ENCODE measurements around the gene SLC31A2. TPM values are rescaled to one million over a fixed set of nuclear protein-coding genes. Genes with fewer than 3 reads are reported as not detected.

Gene SLC31A2
- total RNA-seq, 1 donor = 24.6 TPM

DNA sequence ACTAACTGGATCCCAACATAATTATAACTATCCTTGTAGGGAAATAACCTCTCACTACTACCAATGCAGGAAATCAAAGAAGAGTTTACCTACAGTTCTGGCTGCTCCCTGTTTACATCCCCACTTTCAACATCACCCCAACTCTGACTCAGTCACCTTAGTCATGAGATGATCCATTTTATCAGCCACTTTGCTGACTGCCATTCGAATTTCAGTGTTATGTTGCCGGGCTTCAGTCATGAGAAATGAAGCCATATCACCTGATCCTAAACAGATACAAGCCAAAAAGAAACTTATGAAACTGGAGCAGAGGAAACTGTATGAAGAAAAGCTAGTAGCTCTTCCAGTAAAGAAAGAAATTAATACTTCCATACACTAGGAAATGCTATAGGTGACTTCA, 33.7 kb downstream of the SLC31A2 start:
- no peak for TF ChIP-seq CTCF (IDR thresholded peaks at IDR 0.05; ENCODE audit: extremely low read depth, low read depth, low read length)
- H3K27me3 ChIP-seq (ENCODE audit: insufficient read depth, low read length) = no peaks in the 10 kb centered on the region
- H2AFZ ChIP-seq (ENCODE audit: low read length) = no peak overlapping the region
- H4K20me1 ChIP-seq (ENCODE audit: insufficient read depth, low read length) = no peaks in the 10 kb centered on the region
- peak overlapping the region; percentile 21 for H3K27ac ChIP-seq (ENCODE audit: low read depth, low read length)
- no peak overlapping the region for H3K4me2 ChIP-seq (ENCODE audit: insufficient read depth, low read length)
- peaks cover 27% of the 10 kb centered on the region for H3K4me1 ChIP-seq (ENCODE audit: insufficient read depth, low read length)
- H3K79me2 ChIP-seq (ENCODE audit: insufficient read depth, low read length) = peaks cover 11% of the 10 kb centered on the region
- peaks cover 77% of the 10 kb centered on the region for H3K36me3 ChIP-seq (ENCODE audit: insufficient read depth, low read length)
- DNase-seq (ENCODE audit: insufficient read length, low spot score, missing footprints) = no peak
- H3K4me3 ChIP-seq (ENCODE audit: insufficient read depth, low read length) = no peak overlapping the region
- H3K9me3 ChIP-seq (ENCODE audit: low read depth, low read length) = no peaks in the 10 kb centered on the region

DNA sequence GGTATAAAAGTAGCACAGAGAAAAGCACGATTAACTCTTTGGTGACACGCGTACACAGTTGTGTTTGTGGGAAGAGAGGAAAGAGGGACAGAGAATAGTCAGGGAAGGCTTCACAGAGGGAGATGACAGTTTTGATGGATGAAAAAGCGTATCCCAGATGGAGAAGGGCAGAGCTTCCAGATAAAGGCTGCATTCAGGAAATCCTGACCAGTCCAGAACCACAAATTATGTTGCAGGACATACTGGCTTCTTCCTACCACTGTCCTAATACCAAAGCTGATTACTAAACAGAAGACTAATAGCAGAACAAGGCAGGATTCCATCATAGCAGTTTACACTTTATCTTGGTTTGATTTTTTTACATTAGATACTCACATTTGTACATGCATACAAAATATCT, 34.5 kb downstream of the SLC31A2 start:
- Histone ChIP-seq H3K79me2 (ENCODE audit: insufficient read depth, low read length) (peaks cover 16% of the 10 kb centered on the region), H3K27ac (ENCODE audit: low read depth, low read length) (peak overlapping the region; percentile 21), H3K9me3 (ENCODE audit: low read depth, low read length) (no peaks in the 10 kb centered on the region), H3K36me3 (ENCODE audit: insufficient read depth, low read length) (peaks cover 73% of the 10 kb centered on the region), H3K27me3 (ENCODE audit: insufficient read depth, low read length) (no peaks in the 10 kb centered on the region), H3K4me1 (ENCODE audit: insufficient read depth, low read length) (peaks cover 27% of the 10 kb centered on the region), H4K20me1 (ENCODE audit: insufficient read depth, low read length) (no peaks in the 10 kb centered on the region), H3K4me3 (ENCODE audit: insufficient read depth, low read length) (no peak overlapping the region), H3K4me2 (ENCODE audit: insufficient read depth, low read length) (no peak overlapping the region), H2AFZ (ENCODE audit: low read length) (no peak overlapping the region)
- no peak for TF ChIP-seq CTCF (IDR thresholded peaks at IDR 0.05; ENCODE audit: extremely low read depth, low read depth, low read length)
- DNase-seq (ENCODE audit: insufficient read length, low spot score, missing footprints) = no peak

GRCh38 chr9:113186137-113186755, 35.4 kb downstream of the SLC31A2 start:
- H3K79me2 ChIP-seq (ENCODE audit: insufficient read depth, low read length) = peaks cover 26% of the 10 kb centered on the region
- H3K36me3 ChIP-seq (ENCODE audit: insufficient read depth, low read length) = peaks cover 63% of the 10 kb centered on the region
- no peak overlapping the region for H3K27ac ChIP-seq (ENCODE audit: low read depth, low read length)
- no peaks in the 10 kb centered on the region for H3K27me3 ChIP-seq (ENCODE audit: insufficient read depth, low read length)
- peaks cover 27% of the 10 kb centered on the region for H3K4me1 ChIP-seq (ENCODE audit: insufficient read depth, low read length)
- TF ChIP-seq CTCF (IDR thresholded peaks at IDR 0.05; ENCODE audit: extremely low read depth, low read depth, low read length) = no peak
- no peak overlapping the region for H2AFZ ChIP-seq (ENCODE audit: low read length)
- no peak overlapping the region for H3K4me2 ChIP-seq (ENCODE audit: insufficient read depth, low read length)
- no peak overlapping the region for H3K4me3 ChIP-seq (ENCODE audit: insufficient read depth, low read length)
- H4K20me1 ChIP-seq (ENCODE audit: insufficient read depth, low read length) = no peaks in the 10 kb centered on the region
- H3K9me3 ChIP-seq (ENCODE audit: low read depth, low read length) = no peaks in the 10 kb centered on the region
- DNase-seq (ENCODE audit: insufficient read length, low spot score, missing footprints) = peak; percentile 56

DNA sequence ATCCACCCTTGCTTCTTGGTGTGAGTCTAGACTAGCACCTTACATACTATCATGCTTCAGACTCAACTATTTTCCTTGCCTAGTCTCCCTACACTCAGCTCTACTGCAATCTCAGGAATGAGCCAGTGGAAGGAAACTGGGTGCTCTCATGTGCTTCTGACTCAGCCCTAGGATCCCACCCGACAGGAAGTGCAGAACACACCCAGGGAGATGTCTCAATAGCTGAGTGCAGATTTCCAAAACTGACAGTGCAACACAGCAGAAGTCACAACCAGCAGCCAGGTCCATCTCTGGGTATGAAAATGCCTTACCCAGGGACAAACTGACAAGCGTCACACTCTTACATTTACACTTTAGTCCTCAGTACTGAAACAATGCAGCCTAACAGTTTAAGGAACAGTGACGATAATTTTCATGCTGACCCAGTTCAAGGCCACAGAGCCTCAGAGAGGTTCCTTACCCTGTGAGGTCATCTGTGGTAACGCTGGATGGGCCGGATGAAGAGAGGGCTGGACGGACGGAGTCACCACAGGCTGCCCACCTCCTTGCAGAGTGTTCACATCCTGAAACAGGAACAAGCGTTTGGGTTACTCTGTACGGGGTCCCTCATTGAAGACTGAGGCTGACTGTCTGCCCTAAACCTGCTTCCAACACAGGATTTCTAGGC, 37.3 kb downstream of the SLC31A2 start:
- Histone ChIP-seq H3K4me1 (ENCODE audit: insufficient read depth, low read length) (peaks cover 27% of the 10 kb centered on the region), H3K9me3 (ENCODE audit: low read depth, low read length) (no peaks in the 10 kb centered on the region), H3K4me3 (ENCODE audit: insufficient read depth, low read length) (peak overlapping the region; percentile 66), H3K36me3 (ENCODE audit: insufficient read depth, low read length) (peaks cover 51% of the 10 kb centered on the region), H4K20me1 (ENCODE audit: insufficient read depth, low read length) (no peaks in the 10 kb centered on the region), H3K27me3 (ENCODE audit: insufficient read depth, low read length) (no peaks in the 10 kb centered on the region), H3K4me2 (ENCODE audit: insufficient read depth, low read length) (peak overlapping the region; percentile 81), H2AFZ (ENCODE audit: low read length) (peak overlapping the region; percentile 83), H3K79me2 (ENCODE audit: insufficient read depth, low read length) (peaks cover 37% of the 10 kb centered on the region), H3K27ac (ENCODE audit: low read depth, low read length) (peak overlapping the region; percentile 95)
- TF ChIP-seq CTCF (IDR thresholded peaks at IDR 0.05; ENCODE audit: extremely low read depth, low read depth, low read length) = no peak
- DNase-seq (ENCODE audit: insufficient read length, low spot score, missing footprints) = peak; percentile 91

All from osteoblast (primary cell).